ENCODE measurements around the gene MNS1.
"Not testable (repeated sequence)": the region's sequence is repeated elsewhere in the genome, so short reads cannot be mapped to it uniquely, and the experiment has no call there.

Gene MNS1, protein sequence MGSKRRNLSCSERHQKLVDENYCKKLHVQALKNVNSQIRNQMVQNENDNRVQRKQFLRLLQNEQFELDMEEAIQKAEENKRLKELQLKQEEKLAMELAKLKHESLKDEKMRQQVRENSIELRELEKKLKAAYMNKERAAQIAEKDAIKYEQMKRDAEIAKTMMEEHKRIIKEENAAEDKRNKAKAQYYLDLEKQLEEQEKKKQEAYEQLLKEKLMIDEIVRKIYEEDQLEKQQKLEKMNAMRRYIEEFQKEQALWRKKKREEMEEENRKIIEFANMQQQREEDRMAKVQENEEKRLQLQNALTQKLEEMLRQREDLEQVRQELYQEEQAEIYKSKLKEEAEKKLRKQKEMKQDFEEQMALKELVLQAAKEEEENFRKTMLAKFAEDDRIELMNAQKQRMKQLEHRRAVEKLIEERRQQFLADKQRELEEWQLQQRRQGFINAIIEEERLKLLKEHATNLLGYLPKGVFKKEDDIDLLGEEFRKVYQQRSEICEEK

DNA sequence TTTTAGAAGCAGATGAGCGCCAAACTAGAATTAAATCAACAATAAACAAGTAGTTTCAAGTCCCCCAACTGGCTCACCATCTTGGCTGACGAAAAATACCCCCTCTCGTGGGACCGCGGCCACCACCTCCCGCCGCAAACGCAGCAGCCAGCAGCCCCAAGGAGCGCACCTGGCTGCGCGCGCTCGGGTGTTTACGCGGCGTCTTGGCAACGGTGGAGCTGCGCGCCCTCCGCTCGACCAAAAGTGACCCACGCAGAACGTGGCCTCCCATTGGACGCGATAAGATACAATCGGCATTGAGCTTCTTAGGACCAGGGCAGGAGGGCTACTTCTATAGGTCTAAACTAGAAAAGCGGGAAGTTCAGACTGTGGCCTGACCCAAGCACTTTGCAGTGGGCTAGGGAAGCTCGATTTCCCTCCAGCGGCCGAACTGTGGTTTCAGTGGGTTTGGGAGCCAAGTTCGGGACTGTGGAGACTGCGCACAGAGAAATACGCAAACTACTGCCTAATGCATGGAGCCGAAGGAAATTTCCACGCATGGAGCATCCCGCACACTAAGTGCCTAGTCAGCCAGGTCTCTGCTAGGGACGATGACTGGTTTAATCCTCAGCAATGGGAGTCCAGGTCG lies at the start of gene MNS1:
TSS of gene MNS1 (minus strand) at position 245 of the 628 bp plus-strand sequence. CDS start at position 80, 165 bp downstream.
- DNase-seq (ENCODE audit: low read depth in 2 of 2), result peak; percentile 60

DNA sequence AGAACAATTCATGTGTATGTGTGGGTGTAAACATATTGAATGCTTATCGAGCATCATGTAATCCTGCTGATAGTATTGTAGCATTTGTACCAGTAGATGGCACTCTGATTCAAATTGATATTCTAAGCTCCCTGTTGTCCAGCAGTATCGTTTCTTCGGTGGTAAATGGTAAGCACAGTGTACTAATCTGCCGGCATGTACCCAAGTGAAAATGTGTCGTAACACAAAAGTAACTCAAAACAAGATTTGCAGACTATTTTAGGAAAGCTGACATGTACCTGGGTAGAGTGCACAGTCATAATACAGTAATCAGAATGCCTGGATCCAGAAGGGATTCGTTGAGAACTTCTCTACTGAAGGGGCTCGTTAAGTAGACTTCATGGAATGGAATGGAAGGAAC lies 31.7 kb upstream of the MNS1 start:
- no peak for DNase-seq (ENCODE audit: low read depth in 2 of 2)

DNA sequence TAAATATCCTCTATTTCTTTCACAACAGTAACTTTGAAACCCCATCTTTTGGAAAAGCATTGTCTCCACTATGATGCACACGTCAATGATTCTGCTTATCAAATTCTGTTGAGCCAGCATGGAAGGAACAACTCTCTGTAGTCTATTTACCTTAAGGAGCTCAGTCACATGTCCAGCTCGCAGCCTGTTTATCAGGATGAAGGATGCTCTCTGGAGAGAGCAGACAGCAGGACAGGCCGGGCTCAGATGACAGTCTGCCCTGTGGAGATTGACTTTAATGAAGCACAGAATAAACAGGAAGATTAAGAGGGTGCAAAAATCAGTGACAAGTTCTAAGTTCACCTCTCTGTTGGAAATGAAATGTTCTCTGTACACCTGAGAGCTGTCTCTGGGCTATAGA lies 30.6 kb upstream of the MNS1 start:
- DNase-seq (ENCODE audit: low read depth in 2 of 2), result no peak

DNA sequence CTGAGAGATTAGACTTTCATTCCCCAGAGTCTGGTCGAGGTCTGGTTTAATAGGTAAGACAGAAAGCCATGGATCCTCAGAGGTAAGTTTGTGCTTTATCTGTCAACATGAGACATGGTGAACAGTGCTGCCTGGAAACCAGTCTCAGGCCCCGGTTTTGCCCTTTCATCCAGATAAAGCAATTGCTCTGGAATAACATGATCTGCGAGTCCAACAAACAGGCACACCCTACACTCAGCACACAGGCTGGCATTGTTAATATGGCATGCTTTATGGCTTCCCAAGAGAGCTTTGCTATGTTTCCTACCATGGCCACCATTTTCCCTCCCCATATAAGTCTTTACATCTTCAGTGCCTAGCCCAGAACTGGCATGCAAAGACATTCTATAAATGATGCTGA lies 30.1 kb upstream of the MNS1 start:
- no peak for DNase-seq (ENCODE audit: low read depth in 2 of 2)

DNA sequence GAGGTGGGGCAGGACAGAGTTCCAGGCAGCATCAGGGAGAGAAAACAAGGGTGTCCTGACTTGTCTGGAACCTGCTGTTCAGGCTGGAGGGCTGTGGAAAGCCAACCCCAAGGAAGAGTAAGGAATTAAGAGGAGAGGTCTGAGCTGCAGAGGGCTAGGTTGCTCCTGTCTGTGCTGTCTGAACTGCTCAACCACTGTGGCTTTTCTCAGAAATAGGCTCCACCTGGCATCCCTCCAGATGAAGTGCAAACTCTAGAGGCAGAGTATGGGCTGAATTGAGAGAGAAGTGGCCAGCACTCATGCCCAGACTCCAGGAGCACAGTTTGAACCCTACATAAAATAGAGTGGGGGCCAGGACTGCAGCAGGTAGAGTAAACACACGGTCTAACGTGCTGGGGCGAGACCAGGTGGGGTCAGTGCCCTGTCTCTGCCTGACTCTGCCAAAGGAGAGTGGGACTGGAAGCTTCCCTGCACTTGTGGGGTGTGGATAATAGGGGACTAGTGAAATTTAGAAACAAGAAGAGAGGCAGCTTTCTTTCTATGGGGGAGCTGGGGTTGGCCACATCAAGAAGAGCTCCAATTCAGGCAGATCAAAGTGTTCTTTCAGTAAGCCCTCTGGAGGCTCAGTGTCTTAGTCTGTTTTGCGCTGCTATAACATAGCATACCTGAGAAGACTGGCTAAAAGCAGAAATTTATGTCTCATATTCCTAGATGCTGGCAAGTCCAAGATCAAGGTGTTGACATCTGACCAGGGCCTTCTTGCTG lies 28.0 kb upstream of the MNS1 start:
- no peak for DNase-seq (ENCODE audit: low read depth in 2 of 2)

DNA sequence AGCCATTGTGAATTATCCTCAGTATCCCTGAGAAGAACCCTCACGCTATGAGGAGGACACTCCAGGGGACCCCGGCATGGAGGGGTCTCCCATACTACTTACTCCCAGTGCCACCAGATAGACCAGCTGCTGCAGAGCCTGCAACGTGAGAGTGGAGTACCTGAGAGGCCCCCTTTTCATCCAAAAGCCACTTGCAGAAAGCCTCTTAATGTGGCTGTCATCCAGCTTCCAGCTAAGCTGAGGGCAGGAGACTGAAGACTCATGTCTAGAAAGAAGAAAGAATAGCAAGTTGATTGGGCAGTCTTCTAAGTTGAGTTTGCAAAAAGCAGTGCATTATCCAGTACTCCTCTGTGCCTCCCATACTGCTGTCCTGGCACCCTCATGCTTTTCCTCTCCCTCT lies 27.3 kb upstream of the MNS1 start:
- no peak for DNase-seq (ENCODE audit: low read depth in 2 of 2)

DNA sequence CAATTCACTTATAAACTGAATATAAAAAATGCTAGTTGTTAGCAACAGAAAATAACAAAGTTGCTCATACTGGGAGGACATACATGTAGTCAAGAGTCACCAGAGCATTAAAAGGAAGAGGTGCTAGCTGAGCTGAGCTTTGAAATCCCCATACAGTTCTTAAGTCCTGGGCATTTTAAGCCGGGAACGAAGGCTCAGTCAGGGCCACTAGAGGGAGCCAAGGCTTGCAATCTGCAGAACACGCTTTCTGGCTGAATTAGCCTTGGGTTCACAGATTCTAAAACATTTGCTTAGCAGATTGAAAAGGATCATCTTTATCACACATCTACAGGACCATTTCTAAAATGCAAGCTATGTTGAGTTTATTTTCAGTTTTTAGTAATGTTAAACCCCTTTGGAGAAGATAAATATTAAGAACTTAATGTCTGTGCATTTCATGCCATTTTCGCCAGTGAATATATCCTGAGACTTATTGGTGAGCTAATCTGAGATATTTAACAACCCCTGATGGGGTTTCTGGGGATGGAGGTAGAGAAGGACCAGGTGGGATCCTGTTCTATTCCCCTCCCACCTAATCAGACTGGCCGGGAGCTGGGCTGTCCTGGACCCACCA lies 26.3 kb upstream of the MNS1 start:
- peak; percentile 41 to 42 for DNase-seq (ENCODE audit: low read depth in 2 of 2)

DNA sequence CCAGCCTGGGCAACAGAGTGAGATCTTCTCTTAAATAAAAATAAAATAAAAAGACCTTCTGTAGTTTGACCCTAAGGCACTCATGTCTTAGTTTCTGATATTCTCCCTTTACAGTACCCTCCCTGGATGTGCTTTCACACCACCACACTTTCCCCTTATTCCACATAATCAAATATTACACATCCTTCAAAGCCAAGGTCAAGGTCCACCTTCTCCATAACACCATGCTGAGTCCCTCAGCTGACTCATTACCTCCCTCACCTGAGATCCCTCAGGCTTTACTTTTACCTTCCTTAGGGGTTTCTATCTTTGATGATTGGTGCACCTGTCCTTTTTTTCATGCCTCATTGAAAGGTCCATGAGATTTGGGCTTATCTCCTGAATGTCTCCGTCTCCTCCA lies 25.5 kb upstream of the MNS1 start:
- DNase-seq (ENCODE audit: low read depth in 2 of 2), result no peak

DNA sequence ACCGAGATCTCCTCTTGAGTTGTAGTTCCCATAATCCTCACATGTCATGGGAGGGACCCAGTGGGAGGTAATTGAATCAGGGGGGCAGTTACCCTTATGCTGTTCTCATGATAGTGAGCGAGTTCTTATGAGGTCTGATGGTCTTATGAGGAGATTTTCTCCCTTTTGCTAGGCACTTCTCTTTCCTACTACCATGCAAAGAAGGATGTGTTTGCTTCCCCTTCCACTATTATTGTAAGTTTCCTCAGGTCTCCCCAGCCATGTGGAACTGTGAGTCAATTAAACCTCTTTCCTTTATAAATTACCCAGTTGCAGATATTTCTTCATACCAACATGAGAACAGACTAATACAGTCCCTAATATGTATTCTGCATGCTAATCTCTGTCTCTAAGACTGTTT lies 21.3 kb upstream of the MNS1 start:
- not testable (repeated sequence) for DNase-seq (ENCODE audit: low read depth in 2 of 2)

DNA sequence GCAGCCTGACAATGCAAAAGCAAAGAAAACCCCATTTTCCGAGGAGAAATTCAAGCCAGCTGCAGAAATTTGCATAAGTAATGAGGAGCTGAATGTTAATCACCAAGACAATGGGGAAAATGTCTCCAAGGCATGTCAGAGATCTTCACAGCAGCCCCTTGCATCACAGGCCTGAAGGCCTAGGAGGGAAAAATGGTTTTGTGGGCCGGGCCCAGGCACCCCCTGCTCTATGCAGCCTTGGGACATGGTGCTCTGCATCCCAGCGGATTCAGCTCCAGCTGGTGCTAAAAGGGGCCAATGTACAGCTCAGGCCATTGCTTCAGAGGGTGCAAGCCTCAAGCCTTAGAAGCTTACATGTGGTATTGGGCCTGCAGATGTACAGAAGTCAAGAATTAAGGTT lies 20.5 kb upstream of the MNS1 start:
- not testable (repeated sequence) for DNase-seq (ENCODE audit: low read depth in 2 of 2)

DNA sequence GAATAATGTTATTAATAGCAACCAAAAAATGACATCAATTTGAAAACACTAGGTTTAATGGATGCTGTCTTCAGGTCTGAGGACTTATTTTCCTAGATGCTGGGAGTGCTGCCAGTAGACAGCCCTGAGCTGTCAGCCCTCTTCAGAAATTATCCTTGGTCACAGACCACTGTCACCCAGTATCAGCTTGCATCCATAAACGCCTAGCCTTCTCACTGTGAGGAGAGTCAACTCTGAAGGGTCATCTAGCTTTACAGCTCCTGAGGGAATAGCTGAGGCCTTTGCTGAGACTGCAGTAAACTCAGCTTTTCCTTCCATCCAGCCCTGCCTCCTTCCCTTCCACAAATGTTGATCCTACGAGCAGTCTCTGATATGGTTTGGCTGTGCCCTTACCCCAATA lies 19.4 kb upstream of the MNS1 start:
- no peak for DNase-seq (ENCODE audit: low read depth in 2 of 2)

DNA sequence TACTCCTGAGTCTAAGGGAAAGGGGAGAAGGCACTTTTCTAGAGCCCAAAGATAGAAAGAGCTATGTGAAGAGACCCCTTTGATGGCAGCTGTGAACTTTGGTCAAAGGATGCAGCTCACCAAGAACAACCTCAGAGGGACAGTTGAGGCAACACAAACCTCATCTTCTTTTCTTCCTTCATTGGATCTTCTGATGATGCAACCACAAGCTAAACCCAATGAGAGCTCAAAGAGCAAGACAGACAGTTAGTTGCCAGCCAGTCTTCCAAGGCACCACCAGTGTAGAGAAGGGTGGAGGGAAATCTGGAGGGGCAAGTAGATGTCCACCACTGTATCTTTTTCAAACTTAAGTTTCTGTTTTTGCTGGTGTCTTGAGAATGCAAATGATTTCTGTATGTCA lies 10.4 kb upstream of the MNS1 start:
- DNase-seq (ENCODE audit: low read depth in 2 of 2), result no peak

DNA sequence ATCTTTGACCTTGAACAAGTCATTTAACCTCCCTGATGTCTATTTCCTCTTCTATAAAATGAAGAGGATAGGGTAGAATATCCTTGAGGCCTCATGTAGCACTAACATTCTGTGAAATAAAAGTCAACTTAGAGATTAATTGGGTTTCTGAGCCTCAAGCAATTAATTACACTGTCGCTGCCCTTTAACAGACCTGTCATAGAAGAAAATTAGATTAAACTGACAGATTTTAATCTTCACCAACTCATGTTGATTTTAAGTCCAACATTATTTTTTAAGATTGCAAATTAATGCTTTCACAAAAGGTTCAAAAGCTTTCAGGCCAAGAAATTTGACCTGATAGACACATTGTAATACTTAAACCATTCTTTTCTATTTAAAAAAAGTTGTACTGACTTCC lies 8.1 kb upstream of the MNS1 start:
- DNase-seq (ENCODE audit: low read depth in 2 of 2), result no peak

DNA sequence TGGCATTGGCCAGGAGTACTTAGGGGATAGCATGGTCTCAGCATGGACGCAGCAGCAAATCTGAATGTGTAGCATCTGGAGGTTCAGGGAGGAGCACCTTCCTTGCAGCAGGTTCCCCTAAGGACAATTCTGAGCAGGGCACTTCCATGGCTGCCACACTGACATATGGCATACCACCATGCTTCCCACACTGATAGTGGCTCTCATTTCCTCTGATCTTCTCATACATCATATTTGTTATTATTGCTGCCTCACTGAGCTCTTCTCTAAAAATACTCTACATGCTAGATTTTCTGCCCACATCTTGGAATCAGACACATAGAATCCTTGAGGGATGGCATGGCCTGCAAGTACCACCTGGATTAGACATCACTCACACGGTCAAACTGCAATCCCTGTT lies 7.3 kb upstream of the MNS1 start:
- DNase-seq (ENCODE audit: low read depth in 2 of 2), result no peak

DNA sequence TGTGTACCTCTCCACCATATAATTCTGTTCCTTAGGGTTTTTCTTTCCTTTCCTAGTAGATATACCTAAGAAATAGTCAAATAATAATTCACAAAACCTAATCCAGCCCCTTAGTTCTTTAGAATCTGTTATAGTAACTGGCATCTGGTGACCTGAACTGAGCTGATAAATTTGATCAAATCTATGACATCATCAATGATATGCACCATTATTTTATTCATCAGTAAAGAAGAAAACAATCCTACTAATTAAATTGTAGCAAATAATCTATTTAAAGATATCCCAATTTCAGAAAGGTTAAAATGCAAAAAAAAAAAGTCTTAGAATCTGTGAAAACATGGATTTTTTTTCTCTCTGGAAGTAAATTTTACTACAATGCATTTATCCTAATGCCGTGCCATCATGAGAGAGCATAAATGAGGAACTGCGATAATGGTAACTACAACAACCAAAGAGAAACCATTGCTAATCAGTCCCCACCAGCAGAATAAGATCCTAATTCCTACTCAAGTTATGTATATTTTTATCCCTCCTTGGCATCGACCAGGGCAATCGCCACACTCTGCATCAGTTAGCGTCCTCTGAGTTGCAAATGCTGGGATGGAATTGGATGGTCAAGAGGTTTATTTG lies 6.6 kb upstream of the MNS1 start:
- no peak for DNase-seq (ENCODE audit: low read depth in 2 of 2)

DNA sequence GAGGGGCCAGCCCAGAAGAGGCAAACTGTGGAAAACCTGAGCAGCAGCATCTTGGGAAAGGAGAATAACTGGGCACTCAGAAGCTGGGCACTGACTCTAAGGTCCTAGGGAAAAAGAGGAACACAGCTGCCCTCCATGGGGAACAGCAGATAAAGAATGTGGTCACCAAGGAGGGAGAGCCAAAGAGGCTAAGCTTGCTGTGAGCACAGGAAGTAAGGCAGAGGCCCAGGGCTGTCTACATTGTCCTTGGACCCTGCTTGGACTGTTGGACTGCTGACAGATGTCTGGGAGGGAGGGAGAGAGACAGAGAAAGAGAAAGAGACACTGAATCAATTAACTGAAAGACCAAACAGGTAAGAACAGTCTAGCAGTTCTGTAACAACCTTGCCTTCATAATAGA lies 4.5 kb upstream of the MNS1 start:
- DNase-seq (ENCODE audit: low read depth in 2 of 2), result no peak

DNA sequence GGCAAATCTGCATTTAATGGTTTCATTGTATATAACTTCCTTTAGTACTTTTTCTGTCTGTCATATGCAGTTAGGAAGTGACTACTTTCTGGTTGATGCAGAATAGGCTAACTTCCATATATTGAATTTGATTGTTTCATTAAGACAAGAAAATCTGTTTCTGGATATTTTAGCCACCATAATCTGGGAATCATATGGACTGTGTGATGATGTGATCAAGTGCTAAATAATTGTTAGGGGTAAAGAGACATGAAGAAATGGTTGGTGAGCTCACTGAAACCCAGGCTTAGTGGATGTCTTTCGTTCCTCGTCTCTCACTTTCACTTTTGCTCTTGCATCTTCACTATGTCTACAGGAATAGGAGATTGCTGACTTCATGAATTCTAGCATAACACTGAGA lies 3.5 kb upstream of the MNS1 start:
- DNase-seq (ENCODE audit: low read depth in 2 of 2), result no peak

DNA sequence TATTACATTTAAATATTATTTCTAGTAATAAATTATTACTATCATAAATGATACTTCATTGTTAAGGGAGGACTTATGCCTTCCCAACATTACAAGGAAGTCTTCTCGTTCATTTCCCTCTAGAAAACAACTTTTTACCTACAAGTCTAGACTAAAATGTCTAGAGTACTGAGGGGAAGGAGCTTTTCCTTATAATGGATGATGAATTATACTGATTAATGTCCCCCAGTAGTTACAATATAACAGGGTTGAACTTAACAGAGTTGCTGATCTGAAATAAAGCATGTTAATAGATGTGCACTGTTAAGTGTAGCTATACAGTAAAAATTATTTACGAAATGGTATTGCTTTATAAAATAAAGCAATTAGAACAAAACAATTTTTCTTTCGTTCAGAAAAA lies 2.7 kb upstream of the MNS1 start:
- no peak for DNase-seq (ENCODE audit: low read depth in 2 of 2)

DNA sequence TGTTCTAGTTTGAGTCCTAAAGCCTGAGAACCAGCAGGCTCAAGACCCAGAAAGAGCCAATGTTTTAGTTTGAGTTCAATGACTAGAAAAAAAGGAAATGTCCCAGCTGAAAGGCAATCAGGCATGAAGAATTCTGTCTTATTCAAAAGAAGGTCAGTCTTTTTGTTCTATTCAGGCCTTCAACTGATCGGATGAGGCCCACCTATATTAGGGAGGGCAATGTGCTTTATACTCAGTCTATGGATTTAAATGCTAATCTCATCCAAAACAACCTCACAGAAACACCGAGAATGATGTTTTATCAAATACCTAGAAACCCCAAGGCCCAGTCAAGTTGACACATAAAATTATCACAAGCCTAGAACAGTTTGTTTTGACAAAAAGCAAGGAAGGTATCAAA lies 4.0 kb downstream of the MNS1 start:
- DNase-seq (ENCODE audit: low read depth in 2 of 2), result no peak

DNA sequence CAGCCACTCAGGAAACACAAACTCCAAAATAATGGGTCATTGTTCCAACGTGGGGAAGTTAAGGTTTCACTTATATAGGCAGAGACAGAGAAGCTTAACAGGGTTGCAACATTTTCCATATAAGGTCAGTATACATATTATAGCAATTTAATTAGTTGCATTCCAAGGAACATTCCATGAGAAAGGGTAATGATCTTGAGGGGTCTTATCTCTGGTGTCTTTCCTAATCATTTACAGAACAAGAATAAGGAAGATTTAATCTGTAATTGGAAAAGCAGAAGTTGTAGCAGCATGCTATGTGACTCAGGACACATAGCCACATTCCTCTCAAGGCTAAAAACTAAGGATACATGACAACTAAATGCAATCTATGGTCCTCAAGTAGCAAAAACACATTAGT lies 4.9 kb downstream of the MNS1 start:
- DNase-seq (ENCODE audit: low read depth in 2 of 2), result no peak

DNA sequence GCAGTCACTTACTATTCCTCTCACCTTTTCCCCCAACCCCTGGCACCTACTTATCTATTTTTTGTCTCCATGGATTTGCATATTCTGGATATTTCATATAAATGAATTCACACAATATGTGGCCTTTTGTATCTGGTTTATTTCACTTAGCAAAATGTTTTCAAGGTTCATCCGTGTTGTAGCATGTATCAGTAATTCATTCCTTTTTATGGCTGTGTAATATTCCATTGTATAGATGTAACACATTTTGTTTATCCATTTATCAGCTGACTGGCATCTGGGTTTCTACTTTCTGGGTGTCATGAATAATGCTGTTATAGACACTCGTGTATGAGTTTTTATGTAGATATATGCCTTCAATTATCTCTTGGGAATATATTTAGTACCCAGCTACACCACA lies 5.8 kb downstream of the MNS1 start:
- no peak for DNase-seq (ENCODE audit: low read depth in 2 of 2)

DNA sequence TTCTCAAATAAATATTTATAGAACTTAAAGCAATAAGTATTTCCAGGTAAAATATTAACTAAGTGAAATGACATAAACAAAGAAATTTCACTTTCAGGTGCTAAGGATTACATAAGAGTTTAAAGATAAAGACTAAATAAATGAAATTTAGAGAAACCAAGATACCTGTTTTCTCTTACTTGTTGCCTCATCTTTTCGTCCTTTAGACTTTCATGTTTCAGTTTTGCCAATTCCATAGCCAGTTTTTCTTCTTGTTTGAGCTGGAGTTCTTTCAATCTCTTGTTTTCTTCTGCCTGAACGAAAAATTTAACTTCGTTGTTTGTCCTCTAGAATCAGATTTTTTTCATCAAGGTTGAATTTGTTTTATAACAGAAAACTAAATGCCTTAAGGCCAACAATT lies 8.7 kb downstream of the MNS1 start:
- no peak for DNase-seq (ENCODE audit: low read depth in 2 of 2)
